ENCODE measurements around the gene SLC25A12.
"Not testable (repeated sequence)": the region's sequence is repeated elsewhere in the genome, so short reads cannot be mapped to it uniquely, and the experiment has no call there.

Gene SLC25A12

GRCh38 chr2:171824086-171824485, 70.0 kb downstream of the SLC25A12 start:
- Mint-ChIP-seq H3K36me3 (ENCODE audit: low read depth) (peaks cover 32% of the 10 kb centered on the region), H3K9me3 (no peaks in the 10 kb centered on the region), H3K4me3 (no peak overlapping the region), H3K4me1 (no peaks in the 10 kb centered on the region), H3K27ac (no peak overlapping the region), H3K27me3 (no peaks in the 10 kb centered on the region)
- ATAC-seq (no peak), DNase-seq (no peak)

- no peaks in the 10 kb centered on the region for H3K27me3 Mint-ChIP-seq
- ATAC-seq = no peak
- no peaks in the 10 kb centered on the region for H3K9me3 Mint-ChIP-seq
- H3K4me3 Mint-ChIP-seq = no peak overlapping the region
- H3K4me1 Mint-ChIP-seq = no peaks in the 10 kb centered on the region
- H3K36me3 Mint-ChIP-seq (ENCODE audit: low read depth) = peaks cover 22% of the 10 kb centered on the region
- no peak for DNase-seq
- H3K27ac Mint-ChIP-seq = no peak overlapping the region
These were observed 71.3 kb downstream of the SLC25A12 start for GRCh38 chr2:171822525-171823322.

DNA sequence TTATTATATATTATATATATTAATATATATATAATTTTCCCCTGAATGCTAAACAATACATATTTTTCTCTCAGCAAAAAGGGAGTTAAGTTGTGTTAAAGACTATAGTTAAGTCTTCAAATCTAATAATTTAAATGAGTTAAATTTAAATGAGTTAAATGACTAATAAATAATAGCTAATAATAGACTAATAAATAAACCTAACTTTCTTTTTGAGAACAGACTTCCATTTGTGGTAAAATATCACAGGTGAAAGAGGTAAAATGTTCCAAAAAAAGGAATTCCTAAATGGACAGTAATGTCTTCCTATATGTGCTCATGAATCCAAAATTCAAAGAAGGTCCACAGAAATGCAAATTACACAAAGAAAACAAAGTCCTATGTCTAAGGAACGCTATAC, 74.6 kb downstream of the SLC25A12 start:
- ATAC-seq (no peak), DNase-seq (no peak)
- no peaks in the 10 kb centered on the region for H3K27me3 Mint-ChIP-seq
- H3K4me3 Mint-ChIP-seq = no peak overlapping the region
- H3K36me3 Mint-ChIP-seq (ENCODE audit: low read depth) = peaks cover 4% of the 10 kb centered on the region
- no peaks in the 10 kb centered on the region for H3K4me1 Mint-ChIP-seq
- H3K9me3 Mint-ChIP-seq = no peaks in the 10 kb centered on the region
- H3K27ac Mint-ChIP-seq = no peak overlapping the region

DNA sequence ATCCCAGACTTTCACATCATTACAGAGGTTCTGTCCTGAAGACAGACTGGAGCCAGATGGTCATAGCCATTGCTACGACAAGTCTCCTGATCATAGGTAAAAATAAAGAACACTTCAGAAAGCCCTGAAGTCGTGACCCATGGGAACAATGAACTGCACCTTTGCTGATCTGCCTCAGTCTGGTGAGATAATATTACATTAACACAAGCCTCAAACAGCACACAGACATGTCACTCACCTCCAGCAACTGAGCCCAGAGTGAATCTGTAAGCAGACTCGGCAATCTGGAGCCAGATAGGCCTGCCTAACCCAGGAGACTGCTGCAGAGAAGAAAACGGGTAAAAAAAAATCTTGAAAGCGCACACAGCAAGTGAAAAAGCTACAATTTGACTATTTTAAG, 79.2 kb downstream of the SLC25A12 start:
- DNase-seq (no peak), ATAC-seq (no peak)
- Mint-ChIP-seq H3K4me3 (no peak overlapping the region), H3K9me3 (no peaks in the 10 kb centered on the region), H3K4me1 (no peaks in the 10 kb centered on the region), H3K27me3 (no peaks in the 10 kb centered on the region), H3K27ac (no peak overlapping the region), H3K36me3 (ENCODE audit: low read depth) (peaks cover 9% of the 10 kb centered on the region)

GRCh38 chr2:171814174-171814573, 79.9 kb downstream of the SLC25A12 start:
- Mint-ChIP-seq H3K4me1 (no peaks in the 10 kb centered on the region), H3K4me3 (no peak overlapping the region), H3K9me3 (no peaks in the 10 kb centered on the region), H3K27ac (no peak overlapping the region), H3K36me3 (ENCODE audit: low read depth) (peaks cover 13% of the 10 kb centered on the region), H3K27me3 (no peaks in the 10 kb centered on the region)
- no peak for ATAC-seq
- DNase-seq = no peak

DNA sequence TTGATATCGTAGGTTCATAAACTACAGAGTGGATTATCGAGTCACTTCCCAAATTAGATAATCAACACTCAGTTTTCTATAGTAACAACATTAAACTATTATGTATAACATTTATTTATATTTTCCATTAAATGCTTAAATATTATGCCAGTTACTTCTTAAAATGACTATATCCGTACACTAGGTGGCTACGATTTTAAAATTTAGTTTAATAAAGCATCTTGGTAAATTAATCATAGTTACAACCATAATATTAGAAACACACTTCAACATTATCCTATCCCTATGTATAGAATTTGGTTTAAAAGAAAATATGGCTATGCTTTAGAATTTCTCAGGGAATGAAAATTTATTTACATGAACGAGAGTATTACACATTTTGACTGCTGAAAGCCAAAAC, 80.3 kb downstream of the SLC25A12 start:
- H3K4me1 Mint-ChIP-seq = no peaks in the 10 kb centered on the region
- DNase-seq (no peak), ATAC-seq (no peak)
- H3K4me3 Mint-ChIP-seq = no peak overlapping the region
- no peaks in the 10 kb centered on the region for H3K27me3 Mint-ChIP-seq
- no peak overlapping the region for H3K27ac Mint-ChIP-seq
- H3K36me3 Mint-ChIP-seq (ENCODE audit: low read depth) = peaks cover 17% of the 10 kb centered on the region
- no peaks in the 10 kb centered on the region for H3K9me3 Mint-ChIP-seq

- Mint-ChIP-seq H3K27me3 (no peaks in the 10 kb centered on the region), H3K4me1 (no peaks in the 10 kb centered on the region), H3K9me3 (no peaks in the 10 kb centered on the region), H3K27ac (no peak overlapping the region), H3K4me3 (no peak overlapping the region), H3K36me3 (ENCODE audit: low read depth) (peaks cover 18% of the 10 kb centered on the region)
- ATAC-seq (no peak), DNase-seq (no peak)
These were observed 80.9 kb downstream of the SLC25A12 start for GRCh38 chr2:171813126-171813525.

- ATAC-seq (no peak), DNase-seq (no peak)
- no peaks in the 10 kb centered on the region for H3K27me3 Mint-ChIP-seq
- H3K27ac Mint-ChIP-seq = no peak overlapping the region
- H3K4me3 Mint-ChIP-seq = no peak overlapping the region
- no peaks in the 10 kb centered on the region for H3K4me1 Mint-ChIP-seq
- H3K9me3 Mint-ChIP-seq = no peaks in the 10 kb centered on the region
- peaks cover 21% of the 10 kb centered on the region for H3K36me3 Mint-ChIP-seq (ENCODE audit: low read depth)
These were observed 82.8 kb downstream of the SLC25A12 start for GRCh38 chr2:171811245-171811628.

- no peaks in the 10 kb centered on the region for H3K9me3 Mint-ChIP-seq
- no peak overlapping the region for H3K27ac Mint-ChIP-seq
- ATAC-seq = no peak
- no peak overlapping the region for H3K4me3 Mint-ChIP-seq
- H3K27me3 Mint-ChIP-seq = no peaks in the 10 kb centered on the region
- no peak for DNase-seq
- peaks cover 21% of the 10 kb centered on the region for H3K36me3 Mint-ChIP-seq (ENCODE audit: low read depth)
- no peaks in the 10 kb centered on the region for H3K4me1 Mint-ChIP-seq
These were observed 83.4 kb downstream of the SLC25A12 start for GRCh38 chr2:171810422-171811244.

DNA sequence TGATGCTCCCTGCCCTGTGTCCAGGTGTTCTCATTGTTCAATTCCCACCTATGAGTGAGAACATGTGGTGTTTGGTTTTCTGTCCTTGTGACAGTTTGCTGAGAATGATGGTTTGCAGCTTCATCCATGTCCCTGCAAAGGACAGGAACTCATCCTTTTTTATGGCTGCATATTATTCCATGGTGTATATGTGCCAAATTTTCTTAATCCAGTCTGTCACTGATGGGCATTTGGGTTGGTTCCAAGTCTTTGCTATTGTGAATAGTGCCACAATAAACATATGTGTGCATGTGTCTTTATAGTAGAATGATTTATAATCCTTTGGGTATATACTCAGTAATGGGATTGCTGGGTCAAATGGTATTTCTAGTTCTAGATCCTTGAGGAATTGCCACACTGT, 85.2 kb downstream of the SLC25A12 start:
- H3K36me3 Mint-ChIP-seq (ENCODE audit: low read depth) = peaks cover 24% of the 10 kb centered on the region
- DNase-seq, H3K27ac Mint-ChIP-seq, H3K9me3 Mint-ChIP-seq, ATAC-seq, H3K4me3 Mint-ChIP-seq, H3K27me3 Mint-ChIP-seq, H3K4me1 Mint-ChIP-seq: not testable (repeated sequence)

- Mint-ChIP-seq H3K4me3 (no peak overlapping the region), H3K27ac (no peak overlapping the region), H3K4me1 (no peaks in the 10 kb centered on the region), H3K9me3 (no peaks in the 10 kb centered on the region), H3K27me3 (no peaks in the 10 kb centered on the region), H3K36me3 (ENCODE audit: low read depth) (peaks cover 25% of the 10 kb centered on the region)
- DNase-seq = no peak
- no peak for ATAC-seq
These were observed 86.1 kb downstream of the SLC25A12 start for GRCh38 chr2:171807831-171808393.

GRCh38 chr2:171807119-171807518, 86.9 kb downstream of the SLC25A12 start:
- ATAC-seq = no peak
- DNase-seq = no peak
- H3K27me3 Mint-ChIP-seq = no peaks in the 10 kb centered on the region
- H3K4me1 Mint-ChIP-seq = no peaks in the 10 kb centered on the region
- H3K4me3 Mint-ChIP-seq = no peak overlapping the region
- peaks cover 23% of the 10 kb centered on the region for H3K36me3 Mint-ChIP-seq (ENCODE audit: low read depth)
- no peaks in the 10 kb centered on the region for H3K9me3 Mint-ChIP-seq
- no peak overlapping the region for H3K27ac Mint-ChIP-seq

GRCh38 chr2:171804456-171804855, 89.6 kb downstream of the SLC25A12 start:
- H3K4me1 Mint-ChIP-seq = no peaks in the 10 kb centered on the region
- H3K36me3 Mint-ChIP-seq (ENCODE audit: low read depth) = peaks cover 18% of the 10 kb centered on the region
- H3K27ac Mint-ChIP-seq = no peak overlapping the region

DNA sequence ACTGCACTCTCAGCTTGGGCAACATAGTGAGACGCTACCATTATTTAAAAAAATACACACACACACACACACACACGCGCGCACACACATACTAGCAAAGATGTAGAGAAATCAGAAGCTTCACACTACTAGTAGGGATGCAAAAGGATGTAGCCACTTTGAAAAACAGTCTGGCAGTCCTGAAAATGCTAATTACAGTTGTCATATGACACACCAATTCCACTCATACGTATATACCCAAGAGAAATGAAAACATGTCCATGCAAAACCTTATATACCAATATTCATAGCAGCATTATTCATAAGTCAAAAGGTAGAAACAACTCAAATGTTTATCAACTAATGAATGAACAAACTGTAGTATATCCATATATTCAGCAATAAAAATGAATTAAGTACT, 90.3 kb downstream of the SLC25A12 start:
- peaks cover 11% of the 10 kb centered on the region for H3K36me3 Mint-ChIP-seq (ENCODE audit: low read depth)
- no peak overlapping the region for H3K27ac Mint-ChIP-seq
- no peak overlapping the region for H3K4me3 Mint-ChIP-seq
- no peaks in the 10 kb centered on the region for H3K4me1 Mint-ChIP-seq
- no peaks in the 10 kb centered on the region for H3K27me3 Mint-ChIP-seq
- ATAC-seq (no peak), DNase-seq (no peak)
- no peaks in the 10 kb centered on the region for H3K9me3 Mint-ChIP-seq

More at GRCh38 chr2:171804456-171804855, 89.6 kb downstream of the SLC25A12 start:
- Mint-ChIP-seq H3K27me3 (no peaks in the 10 kb centered on the region), H3K9me3 (no peaks in the 10 kb centered on the region), H3K4me3 (no peak overlapping the region)
- DNase-seq (no peak), ATAC-seq (no peak)

- DNase-seq = no peak
- H3K27ac Mint-ChIP-seq = no peak overlapping the region
- H3K4me3 Mint-ChIP-seq = no peak overlapping the region
- no peaks in the 10 kb centered on the region for H3K9me3 Mint-ChIP-seq
- H3K36me3 Mint-ChIP-seq (ENCODE audit: low read depth) = peaks cover 9% of the 10 kb centered on the region
- no peaks in the 10 kb centered on the region for H3K27me3 Mint-ChIP-seq
- peaks cover 2% of the 10 kb centered on the region for H3K4me1 Mint-ChIP-seq
- ATAC-seq = no peak
These were observed 93.4 kb downstream of the SLC25A12 start for GRCh38 chr2:171800639-171801038.
